HG02763 (cell line): ENCODE data around the gene ANKRD10.
"Not testable (repeated sequence)": the region's sequence is repeated elsewhere in the genome, so short reads cannot be mapped to it uniquely, and the experiment has no call there.

Source experiments
- ATAC-seq: cut with Tn5 transposase; IDR thresholded peaks from one replicate; pipeline ENCODE4 v1.9.1; 2021; ENCODE audit warnings: mild to moderate bottlenecking, moderate library complexity; ENCODE audit not compliant: unreplicated experiment

ANKRD10 gene

GRCh38 chr13:110869231-110869804, 45.6 kb downstream of the ANKRD10 start:
- no peak for ATAC-seq

- ATAC-seq: no peak
Measured at GRCh38 chr13:110868720-110869119, 46.1 kb downstream of the ANKRD10 start.

DNA sequence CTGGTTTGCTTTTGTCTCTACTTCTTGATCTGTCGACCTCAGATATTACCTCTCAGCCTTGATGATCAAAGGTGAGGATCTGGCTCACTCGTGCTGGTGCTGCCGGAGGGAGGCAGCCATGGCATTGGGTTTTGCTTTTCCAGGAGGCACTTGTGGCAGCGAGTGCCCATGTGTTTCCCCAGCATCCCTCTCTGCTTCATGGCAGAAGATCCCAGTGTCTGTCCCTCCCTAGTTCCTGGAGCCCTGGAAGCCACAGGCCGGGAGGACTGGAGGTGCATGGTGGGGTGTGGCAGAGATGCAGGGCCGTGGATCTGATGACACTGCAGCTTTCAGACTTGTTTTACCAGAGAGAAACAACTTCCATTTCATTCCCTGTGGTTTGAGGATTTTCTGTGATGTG, 47.5 kb downstream of the ANKRD10 start:
- ATAC-seq: no peak

DNA sequence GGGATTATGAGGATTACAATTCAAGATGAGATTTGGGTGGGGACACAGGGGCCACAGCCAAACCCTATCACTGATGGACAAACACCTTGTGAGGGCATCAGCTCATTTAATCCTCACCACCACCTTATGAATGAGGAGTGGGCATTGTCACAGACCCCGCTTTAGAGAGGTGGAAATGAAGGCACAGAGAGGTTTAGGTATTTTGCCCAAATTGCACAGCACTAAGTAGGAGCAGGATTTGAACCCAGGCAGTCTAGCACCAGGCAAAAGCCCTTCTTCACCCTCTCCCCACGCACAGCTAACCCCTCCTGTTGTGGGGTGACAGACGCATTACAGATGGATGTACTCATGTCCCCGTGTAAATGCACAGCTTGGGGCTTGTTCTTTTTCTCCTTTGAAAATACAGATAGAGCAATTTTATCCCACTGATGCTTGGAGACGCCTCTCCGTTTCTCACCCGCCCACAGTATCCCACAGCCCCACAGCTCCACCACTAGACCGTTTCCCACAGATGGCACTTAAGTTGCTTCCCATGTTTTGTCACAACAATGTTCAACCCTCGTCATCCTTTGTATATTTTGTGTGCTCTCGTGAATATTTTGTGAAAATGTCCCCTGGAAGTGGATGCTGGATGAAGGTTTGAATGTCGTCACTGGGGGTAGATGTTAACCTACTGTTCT, 48.2 kb downstream of the ANKRD10 start:
- ATAC-seq: no peak

DNA sequence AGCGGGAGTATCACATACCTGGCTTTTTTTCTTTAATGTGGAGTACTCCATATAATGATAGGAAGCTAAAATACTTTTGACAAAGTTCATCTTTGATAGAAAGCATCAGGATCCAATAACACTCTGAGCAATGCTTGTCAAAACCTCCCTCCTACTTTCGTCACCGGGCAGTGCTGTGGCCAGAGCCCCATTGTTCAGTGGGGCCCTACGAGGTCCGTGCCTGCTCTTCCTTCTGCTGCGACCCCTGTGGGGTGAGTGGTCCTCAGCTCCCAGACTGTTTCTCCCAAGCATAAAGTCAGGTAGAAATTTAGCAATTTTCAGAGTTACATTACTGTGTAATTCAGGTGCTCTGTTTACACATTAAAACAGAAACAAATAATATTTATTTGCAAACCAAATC, 51.2 kb downstream of the ANKRD10 start:
- ATAC-seq: no peak

DNA sequence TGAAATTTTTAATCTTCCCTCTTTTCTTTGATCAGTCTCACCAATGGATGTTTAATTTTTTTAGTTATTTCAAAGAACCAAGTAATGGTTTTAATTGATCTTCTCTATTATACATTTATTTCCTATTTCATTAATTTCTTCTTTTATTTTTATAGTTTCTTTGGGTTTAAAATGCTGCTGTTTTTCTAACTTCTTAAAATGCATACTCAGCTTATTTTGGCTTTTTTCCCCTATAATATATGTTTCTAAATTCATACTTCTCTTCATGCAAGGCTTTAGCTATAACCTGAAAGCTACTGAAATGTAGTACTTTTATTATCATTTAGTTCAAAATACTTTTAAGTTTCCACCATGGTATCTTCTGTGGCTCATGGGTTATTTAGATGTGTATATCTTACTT, 53.9 kb downstream of the ANKRD10 start:
- no peak for ATAC-seq

DNA sequence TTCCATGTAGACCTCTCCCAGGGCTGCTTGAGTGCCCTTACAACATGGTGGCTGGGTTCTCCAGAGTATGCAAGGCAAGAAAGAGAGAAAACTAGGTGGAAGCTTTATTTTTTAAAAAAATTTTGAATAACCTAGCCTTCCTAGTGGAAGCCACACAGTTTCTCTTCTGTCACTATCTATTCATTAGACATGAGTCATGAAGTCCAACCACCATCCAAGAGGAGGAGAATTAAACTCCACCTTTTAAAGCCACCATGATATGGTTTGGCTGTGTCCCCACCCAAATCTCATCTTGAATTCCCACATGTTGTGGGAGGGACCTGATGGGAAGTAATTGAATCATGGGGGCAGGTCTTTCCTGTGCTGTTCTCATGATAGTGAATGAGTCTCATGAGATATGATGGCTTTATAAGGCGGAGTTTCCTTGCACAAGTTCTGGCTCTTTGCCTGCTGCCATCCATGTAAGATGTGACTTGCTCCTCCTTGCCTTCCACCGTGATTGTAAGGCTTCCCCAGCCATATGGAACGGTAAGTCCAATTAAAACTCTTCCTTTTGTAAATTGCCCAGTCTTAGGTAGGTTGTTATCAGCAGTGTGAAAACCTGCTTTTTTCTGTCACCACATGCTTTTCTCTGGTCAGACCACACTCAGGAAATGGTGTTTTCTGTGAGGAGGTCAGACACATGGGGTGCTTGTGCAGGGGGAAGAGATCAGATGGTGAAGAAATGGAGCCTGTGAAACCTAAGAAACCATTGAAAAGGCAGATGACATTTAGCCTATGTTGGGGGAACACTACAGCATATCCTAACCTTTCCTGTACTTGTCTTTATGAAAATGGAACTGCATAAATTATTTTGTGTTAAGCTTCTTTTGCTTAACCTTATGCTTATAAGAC, 57.7 kb downstream of the ANKRD10 start:
- peak; percentile 63 for ATAC-seq

GRCh38 chr13:110855363-110855762, 59.5 kb downstream of the ANKRD10 start:
- ATAC-seq: no peak

DNA sequence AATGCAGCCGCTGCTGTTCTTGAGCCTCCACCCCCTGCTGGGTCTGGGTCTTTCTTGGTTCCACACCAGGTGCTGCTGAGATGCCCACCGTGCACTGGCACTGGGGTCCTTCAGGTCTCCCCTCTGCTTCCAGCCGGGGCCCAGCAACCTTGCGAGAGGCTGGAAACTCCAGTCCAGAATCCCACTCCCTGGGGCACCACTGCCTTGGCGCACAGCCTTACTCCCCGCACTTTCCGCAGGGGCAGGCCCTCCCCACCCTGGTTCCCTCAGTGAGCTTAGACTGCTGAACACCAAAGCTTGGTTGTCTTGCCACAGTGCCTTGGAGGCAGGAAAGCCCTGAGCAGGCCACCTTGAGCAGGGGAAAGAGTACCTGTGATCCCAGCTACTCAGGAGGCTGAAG, 60.0 kb downstream of the ANKRD10 start:
- ATAC-seq: no peak

DNA sequence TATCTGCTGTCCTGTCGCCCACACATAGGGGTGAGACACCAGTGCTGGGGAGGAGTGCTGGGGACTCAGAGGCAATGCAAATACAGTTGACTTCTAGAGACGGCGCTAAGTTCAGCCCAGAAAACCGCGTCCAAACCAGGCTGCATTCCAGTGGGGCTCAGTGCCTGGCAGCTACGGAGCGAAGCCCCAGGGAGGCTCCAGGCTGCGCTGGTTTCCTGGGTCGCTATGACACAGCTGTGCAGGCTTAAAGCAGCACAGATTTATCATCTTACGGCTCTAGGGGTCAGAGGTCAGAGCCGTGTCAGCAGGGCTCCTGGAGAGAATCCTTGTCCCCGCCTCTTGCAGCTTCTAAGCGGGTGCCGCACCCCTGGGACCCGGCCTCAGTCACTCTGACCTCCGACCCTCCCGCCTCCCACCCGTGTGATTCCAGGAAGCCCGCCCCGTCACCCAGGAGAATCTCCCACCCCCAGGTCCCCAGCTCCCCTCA, 61.6 kb downstream of the ANKRD10 start:
- no peak for ATAC-seq

- ATAC-seq: no peak
Measured at GRCh38 chr13:110850840-110851239, 64.0 kb downstream of the ANKRD10 start.

DNA sequence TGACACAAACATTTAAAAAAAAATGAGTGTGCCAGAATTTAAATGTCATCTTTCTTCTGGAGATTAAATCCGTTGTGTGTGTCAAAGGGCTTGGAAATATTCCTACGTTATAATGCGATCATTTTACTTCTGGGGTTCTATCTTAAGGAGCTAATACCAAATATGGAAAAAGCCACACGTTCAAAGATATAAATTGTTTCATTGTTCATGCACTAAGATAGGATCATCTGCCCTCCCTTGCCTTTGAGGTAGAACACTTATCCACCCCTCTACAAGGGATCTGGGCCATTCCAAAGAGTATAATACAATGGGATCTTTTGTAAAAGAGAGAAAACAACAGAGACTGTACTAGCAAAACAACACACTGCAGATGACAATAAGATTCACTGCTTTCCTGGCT, 64.9 kb downstream of the ANKRD10 start:
- ATAC-seq: no peak

DNA sequence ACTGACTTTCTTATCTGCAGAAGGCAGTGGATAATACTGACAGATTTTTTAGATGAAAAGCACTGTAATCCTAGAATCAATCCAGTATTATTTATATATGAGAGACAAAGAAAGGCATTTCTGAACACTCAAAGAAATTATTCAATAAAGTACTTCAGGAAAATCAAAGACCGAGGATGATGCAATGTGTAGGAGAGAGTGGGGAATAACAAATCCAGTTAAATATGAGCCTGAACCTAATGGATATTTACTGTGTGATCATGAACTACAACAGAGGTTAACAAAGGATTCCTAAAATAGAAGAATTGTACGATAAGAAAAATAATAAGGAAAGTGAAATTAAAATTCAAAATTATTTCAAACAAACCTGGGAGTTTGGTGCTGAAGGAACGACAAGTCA, 69.3 kb downstream of the ANKRD10 start:
- no peak for ATAC-seq

- ATAC-seq: no peak
Measured at GRCh38 chr13:110841846-110842245, 73.0 kb downstream of the ANKRD10 start.

- no peak for ATAC-seq
Measured at GRCh38 chr13:110841406-110841805, 73.5 kb downstream of the ANKRD10 start.

DNA sequence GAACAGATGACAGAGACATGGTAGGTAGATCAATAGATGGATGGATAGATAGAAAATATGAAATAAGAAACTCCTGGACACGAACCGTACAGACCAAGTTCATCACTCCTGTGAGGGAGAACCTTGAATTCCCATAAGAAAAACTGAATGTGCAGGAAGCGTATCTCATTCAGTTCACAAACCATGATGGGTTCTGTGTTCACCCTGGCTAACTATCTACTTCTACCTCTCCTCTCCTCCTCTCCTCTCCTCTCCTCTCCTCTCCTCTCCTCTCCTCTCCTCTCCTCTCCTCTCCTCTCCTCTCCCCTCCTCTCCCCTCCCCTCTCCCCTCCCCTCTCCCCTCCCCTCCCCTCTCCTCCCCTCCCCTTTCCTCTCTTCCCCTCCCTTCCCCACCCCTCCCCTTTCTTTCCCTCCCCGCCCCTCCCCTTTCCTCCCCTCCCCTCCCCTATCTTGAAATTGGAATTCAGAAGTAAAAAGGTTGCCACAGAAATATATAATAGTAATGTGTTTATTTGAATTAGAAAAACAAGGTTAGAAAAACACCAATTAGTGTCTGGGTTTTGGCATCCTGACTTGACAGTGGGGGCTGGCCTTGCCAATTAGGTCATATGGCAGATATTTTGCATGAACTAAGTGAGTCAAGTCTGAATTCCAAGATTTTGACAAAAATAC, 75.9 kb downstream of the ANKRD10 start:
- ATAC-seq: no peak

- no peak for ATAC-seq
Measured at GRCh38 chr13:110838116-110838515, 76.8 kb downstream of the ANKRD10 start.

DNA sequence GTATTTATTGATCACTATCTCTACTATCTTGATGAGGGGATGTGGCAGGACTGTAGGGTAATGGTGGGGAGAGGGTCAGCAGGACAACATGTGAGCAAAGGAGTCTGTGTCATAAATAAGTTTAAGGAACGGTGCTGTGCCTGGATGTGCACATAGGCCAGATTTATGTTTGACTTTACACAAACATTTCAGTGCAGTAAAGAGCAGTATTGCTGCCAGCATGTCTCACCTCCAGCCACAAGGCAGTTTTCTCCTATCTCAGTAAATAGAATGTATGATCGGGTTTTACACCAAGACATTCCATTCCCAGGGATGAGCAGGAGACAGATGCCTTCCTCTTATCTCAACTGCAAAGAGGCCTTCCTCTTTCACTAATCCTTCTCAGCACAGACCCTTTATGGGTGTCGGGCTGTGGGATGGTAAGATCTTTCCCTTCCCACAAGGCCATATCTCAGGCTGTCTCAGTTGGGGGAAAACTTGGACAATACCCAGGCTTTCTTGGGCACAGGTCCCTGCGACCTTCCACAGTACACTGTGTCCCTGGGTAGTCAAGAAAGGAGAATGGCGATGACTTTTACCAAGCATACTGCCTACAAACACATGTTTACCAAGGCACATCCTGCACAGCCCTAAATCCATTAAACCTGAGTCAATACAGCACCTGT, 77.3 kb downstream of the ANKRD10 start:
- ATAC-seq: not testable (repeated sequence)

GRCh38 chr13:110836605-110836903, 78.3 kb downstream of the ANKRD10 start:
- no peak for ATAC-seq

GRCh38 chr13:110835721-110836604, 78.9 kb downstream of the ANKRD10 start:
- ATAC-seq: no peak
